Thyroid gland (tissue), 4 donors: ENCODE results near the gene LBHD1. TPM values are rescaled to one million over a fixed set of nuclear protein-coding genes. Genes with fewer than 3 reads are reported as not detected.

Experiments
- DNase-seq, 2 donors: peaks; one replicate each; pipeline ENCODE4 v3.0.0-alpha.2; 2019
- H3K27ac ChIP-seq, 3 donors: fragments of 200-600 bp; sonication (generic); 1 replicate in 2 of 3; 2 replicates in 1 of 3; pipeline ENCODE4 v1.5.1; 2016 to 2019; ENCODE audit warnings: mild to moderate bottlenecking in 1 of 3, moderate library complexity in 1 of 3
- H3K27me3 ChIP-seq: fragments of 200-600 bp; sonication (generic); one replicate; pipeline ENCODE4 v1.5.1; 2019
- H3K36me3 ChIP-seq, 2 donors: fragments of 200-600 bp; sonication (generic); one replicate each; pipeline ENCODE4 v1.5.1; 2016 to 2019
- H3K4me1 ChIP-seq, 2 donors: fragments of 200-600 bp; sonication (generic); one replicate each; pipeline ENCODE4 v1.5.1; 2017 to 2019
- H3K4me3 ChIP-seq, 3 donors: fragments of 200-600 bp; sonication (generic); replicated peaks in 1 of 3; 1 replicate in 2 of 3; 2 replicates in 1 of 3; pipeline ENCODE4 v1.5.1; 2016; ENCODE audit warnings: mild to moderate bottlenecking in 1 of 3
- H3K9me3 ChIP-seq: fragments of 200-600 bp; sonication (generic); one replicate; pipeline ENCODE4 v1.5.1; 2017
- POLR2A ChIP-seq, 2 donors: fragments of 450-650 bp; IDR thresholded peaks; one replicate each; pipeline ENCODE4 v1.6.1; 2017; ENCODE audit warnings: antibody characterized with exemption in 2 of 2, mild to moderate bottlenecking in 2 of 2, moderate library complexity in 1 of 2
- WGBS, 2 donors: methylation state at CpG; one replicate each; pipeline ENCODE4 v1.1.5; 2017; 5-methylcytosine and 5-hydroxymethylcytosine counted together
- intact Hi-C: fragments of 100-400 bp; cut with DNase I; formaldehyde crosslinking; loops from one replicate; pipeline ENCODE4 v1.15.1; 2023
- total RNA-seq, 4 donors: library from RNA; depleted of rRNA; stranded (reverse); fragments of >200 nt; gene quantifications; one replicate each; pipeline ENCODE4 v1.2.3, GENCODE V29; 2016
- TF ChIP-seq, protein P1 (sequence below), 6 experiments: fragments of 200-600 bp in 3 of 6; fragments of 450-650 bp in 3 of 6; sonication (generic) in 3 of 6; IDR thresholded peaks; one replicate each; pipeline ENCODE4 v1.5.1; 2016 to 2019; ENCODE audit warnings: antibody characterized with exemption in 6 of 6, mild to moderate bottlenecking in 2 of 6, inconsistent platforms in 1 of 6, moderate library complexity in 1 of 6

Gene LBHD1
- total RNA-seq, 4 donors from 2014 or later: 5.8 to 15.5 (median 9.3) TPM

GRCh38 chr11:62665599-62666258, 6.3 kb downstream of the LBHD1 start:
- WGBS, 2 donors: 3 to 4% methylated on average over 31 to 36 of the region's 39 CpGs
- Histone ChIP-seq H3K27me3 (no peaks in the 10 kb centered on the region), H3K9me3 (no peaks in the 10 kb centered on the region), H3K27ac (peak overlapping the region; percentile 56 to 79 (median 77)), H3K36me3 (no peaks in the 10 kb centered on the region), H3K4me1 (peaks cover 13 to 20% of the 10 kb centered on the region in 2 donors), H3K4me3 (peak overlapping the region; percentile 61 to 93 (median 63))
- intact Hi-C loops: no loop called here
- no peak for TF ChIP-seq POLR2A (IDR thresholded peaks at IDR 0.05)
- TF ChIP-seq, protein P1, sequence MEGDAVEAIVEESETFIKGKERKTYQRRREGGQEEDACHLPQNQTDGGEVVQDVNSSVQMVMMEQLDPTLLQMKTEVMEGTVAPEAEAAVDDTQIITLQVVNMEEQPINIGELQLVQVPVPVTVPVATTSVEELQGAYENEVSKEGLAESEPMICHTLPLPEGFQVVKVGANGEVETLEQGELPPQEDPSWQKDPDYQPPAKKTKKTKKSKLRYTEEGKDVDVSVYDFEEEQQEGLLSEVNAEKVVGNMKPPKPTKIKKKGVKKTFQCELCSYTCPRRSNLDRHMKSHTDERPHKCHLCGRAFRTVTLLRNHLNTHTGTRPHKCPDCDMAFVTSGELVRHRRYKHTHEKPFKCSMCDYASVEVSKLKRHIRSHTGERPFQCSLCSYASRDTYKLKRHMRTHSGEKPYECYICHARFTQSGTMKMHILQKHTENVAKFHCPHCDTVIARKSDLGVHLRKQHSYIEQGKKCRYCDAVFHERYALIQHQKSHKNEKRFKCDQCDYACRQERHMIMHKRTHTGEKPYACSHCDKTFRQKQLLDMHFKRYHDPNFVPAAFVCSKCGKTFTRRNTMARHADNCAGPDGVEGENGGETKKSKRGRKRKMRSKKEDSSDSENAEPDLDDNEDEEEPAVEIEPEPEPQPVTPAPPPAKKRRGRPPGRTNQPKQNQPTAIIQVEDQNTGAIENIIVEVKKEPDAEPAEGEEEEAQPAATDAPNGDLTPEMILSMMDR (IDR thresholded peaks at IDR 0.05): no peak
- DNase-seq: peak; percentile 67

DNA sequence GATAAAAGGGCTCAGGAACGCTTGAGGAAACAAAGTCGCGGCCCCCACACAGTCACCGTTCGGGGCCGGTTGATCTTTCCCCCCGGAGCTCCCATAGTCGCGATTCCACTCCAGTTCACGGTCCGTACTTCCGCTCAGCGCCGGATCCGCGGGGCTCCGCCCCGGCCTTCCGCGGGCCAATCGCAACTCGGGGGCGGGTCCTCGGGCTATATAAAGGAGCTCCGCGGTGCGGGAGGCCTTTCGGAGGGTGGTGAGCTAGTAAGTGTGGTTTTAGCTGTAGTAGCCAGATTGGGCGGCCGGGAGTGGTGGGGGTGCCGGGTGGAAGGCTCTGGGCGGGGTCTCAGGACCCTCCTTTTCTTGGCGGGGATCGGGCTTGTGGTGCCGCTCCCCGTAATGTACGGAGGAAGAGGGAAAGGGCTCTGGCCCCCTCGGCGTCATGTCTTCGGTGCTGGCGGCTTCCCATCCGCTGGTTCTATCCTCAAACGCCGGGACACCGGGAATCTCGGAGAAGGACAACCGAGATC, 6.9 kb downstream of the LBHD1 start, which contains the start of the genes C11orf98 and CSKMT:
C11orf98 (minus strand) TSS at position 136 of the 524 bp plus-strand sequence; CDS start at position 95, 41 bp downstream.
CSKMT (plus strand) TSS at position 238 of the 524 bp plus-strand sequence. CDS start 568 bp downstream, outside the sequence.
- 0 to 2% methylated on average over 5 to 10 of the region's 47 CpGs for WGBS, 2 donors
- Histone ChIP-seq H3K27me3 (no peaks in the 10 kb centered on the region), H3K4me1 (peaks cover 10 to 16% of the 10 kb centered on the region in 2 donors), H3K4me3 (peak within 1 kb of the TSS; percentile 63 to 93 (median 82)), H3K27ac (peak within 1 kb of the TSS; percentile 63 to 79 (median 77)), H3K36me3 (no peaks in the 10 kb centered on the region), H3K9me3 (no peaks in the 10 kb centered on the region)
- TF ChIP-seq, protein P1 (IDR thresholded peaks at IDR 0.05): no peak
- peak; percentile 89 to 99 for TF ChIP-seq POLR2A (IDR thresholded peaks at IDR 0.05)
- peak; percentile 94 to 95 for DNase-seq
- intact Hi-C loops: no loop called here

GRCh38 chr11:62664405-62665074, 7.5 kb downstream of the LBHD1 start:
- Histone ChIP-seq H3K4me3 (peak overlapping the region; percentile 63 to 93 (median 82)), H3K36me3 (no peaks in the 10 kb centered on the region), H3K9me3 (no peaks in the 10 kb centered on the region), H3K4me1 (peaks cover 10 to 16% of the 10 kb centered on the region in 2 donors), H3K27me3 (no peaks in the 10 kb centered on the region), H3K27ac (peak overlapping the region; percentile 63 to 79 (median 77))
- 3 to 7% methylated on average over 14 to 27 of the region's 36 CpGs for WGBS, 2 donors
- intact Hi-C loops: no loop called here
- TF ChIP-seq, protein P1 (IDR thresholded peaks at IDR 0.05): no peak
- no peak for TF ChIP-seq POLR2A (IDR thresholded peaks at IDR 0.05)
- peak; percentile 61 to 64 for DNase-seq

DNA sequence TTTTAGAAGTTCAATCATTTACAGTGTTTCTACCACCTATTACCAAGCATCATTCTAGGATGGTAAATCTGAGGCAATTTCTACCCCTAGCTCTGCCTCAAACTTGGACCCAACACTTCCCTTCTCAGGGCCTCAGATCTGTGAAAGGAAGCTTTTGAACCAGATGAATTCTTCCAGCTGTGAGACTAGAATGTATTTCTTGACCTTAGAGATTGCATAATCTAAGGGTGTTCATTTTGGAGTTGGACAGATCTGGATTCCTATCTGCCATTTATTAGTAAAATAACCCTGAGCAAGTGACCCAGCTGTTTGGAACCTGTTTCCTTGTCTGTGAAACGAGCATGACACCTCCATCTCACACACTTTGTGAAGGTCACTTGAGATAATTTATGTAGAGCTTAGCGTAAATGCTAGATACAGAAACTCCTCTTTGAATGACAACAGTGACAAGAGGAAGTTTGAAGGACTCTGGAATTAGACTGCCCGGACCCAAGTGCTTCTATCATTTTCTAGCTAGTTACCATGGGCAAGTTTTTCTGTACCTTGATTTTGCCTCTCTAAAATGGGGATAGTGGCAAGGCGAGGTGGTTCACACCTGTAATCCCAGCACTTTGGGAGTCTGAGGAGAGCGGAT, 15.2 kb downstream of the LBHD1 start:
- H3K36me3 ChIP-seq: no peaks in the 10 kb centered on the region
- no peak for DNase-seq
- TF ChIP-seq POLR2A (IDR thresholded peaks at IDR 0.05): no peak
- TF ChIP-seq, protein P1 (IDR thresholded peaks at IDR 0.05): no peak
- no peaks in the 10 kb centered on the region for H3K9me3 ChIP-seq
- no peak overlapping the region for H3K4me3 ChIP-seq
- no peaks in the 10 kb centered on the region for H3K27me3 ChIP-seq
- H3K27ac ChIP-seq: no peak overlapping the region
- intact Hi-C loops: no loop called here
- H3K4me1 ChIP-seq: peaks cover 6% of the 10 kb centered on the region in 2 donors
- WGBS, 2 donors: 52 to 65% methylated on average over 5 of the region's 5 CpGs
